Stomach (tissue), 4 donors: ENCODE data around the gene HOXB8.

Experiments used
- POLR2A ChIP-seq, 4 donors: fragments of 450-650 bp; IDR thresholded peaks; one replicate each; pipeline ENCODE4 v1.6.1; 2016; ENCODE audit warnings: antibody characterized with exemption in 4 of 4, control low read depth in 2 of 4, mild to moderate bottlenecking in 1 of 4, moderate library complexity in 1 of 4
- POLR2AphosphoS5 ChIP-seq, 3 donors: sonication (generic); formaldehyde crosslinking; IDR thresholded peaks; one replicate each; pipeline ENCODE4 v1.6.1; 2016; ENCODE audit warnings: antibody characterized with exemption in 3 of 3
- TF ChIP-seq, protein P1 (sequence below), 7 experiments: fragments of 450-650 bp in 4 of 7; fragments of 200-600 bp in 3 of 7; sonication (generic) in 3 of 7; IDR thresholded peaks; one replicate each; pipeline ENCODE4 v1.5.1; 2016 to 2019; ENCODE audit warnings: antibody characterized with exemption in 7 of 7, control low read depth in 2 of 7, mild to moderate bottlenecking in 1 of 7

GRCh38 chr17:48629411-48629759, 14.3 kb upstream of the HOXB8 start:
- TF ChIP-seq POLR2A (IDR thresholded peaks at IDR 0.05) (no peak), POLR2AphosphoS5 (IDR thresholded peaks at IDR 0.05) (no peak)
- TF ChIP-seq, protein P1, sequence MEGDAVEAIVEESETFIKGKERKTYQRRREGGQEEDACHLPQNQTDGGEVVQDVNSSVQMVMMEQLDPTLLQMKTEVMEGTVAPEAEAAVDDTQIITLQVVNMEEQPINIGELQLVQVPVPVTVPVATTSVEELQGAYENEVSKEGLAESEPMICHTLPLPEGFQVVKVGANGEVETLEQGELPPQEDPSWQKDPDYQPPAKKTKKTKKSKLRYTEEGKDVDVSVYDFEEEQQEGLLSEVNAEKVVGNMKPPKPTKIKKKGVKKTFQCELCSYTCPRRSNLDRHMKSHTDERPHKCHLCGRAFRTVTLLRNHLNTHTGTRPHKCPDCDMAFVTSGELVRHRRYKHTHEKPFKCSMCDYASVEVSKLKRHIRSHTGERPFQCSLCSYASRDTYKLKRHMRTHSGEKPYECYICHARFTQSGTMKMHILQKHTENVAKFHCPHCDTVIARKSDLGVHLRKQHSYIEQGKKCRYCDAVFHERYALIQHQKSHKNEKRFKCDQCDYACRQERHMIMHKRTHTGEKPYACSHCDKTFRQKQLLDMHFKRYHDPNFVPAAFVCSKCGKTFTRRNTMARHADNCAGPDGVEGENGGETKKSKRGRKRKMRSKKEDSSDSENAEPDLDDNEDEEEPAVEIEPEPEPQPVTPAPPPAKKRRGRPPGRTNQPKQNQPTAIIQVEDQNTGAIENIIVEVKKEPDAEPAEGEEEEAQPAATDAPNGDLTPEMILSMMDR (IDR thresholded peaks at IDR 0.05): no peak
